NCI-H345 (cell line): ENCODE data around the gene NFIA.

Experiments used
- DNase-seq: peaks from one replicate; lab custom pipeline; 2025; lab: John Stamatoyannopoulos, UW

NFIA gene

DNA sequence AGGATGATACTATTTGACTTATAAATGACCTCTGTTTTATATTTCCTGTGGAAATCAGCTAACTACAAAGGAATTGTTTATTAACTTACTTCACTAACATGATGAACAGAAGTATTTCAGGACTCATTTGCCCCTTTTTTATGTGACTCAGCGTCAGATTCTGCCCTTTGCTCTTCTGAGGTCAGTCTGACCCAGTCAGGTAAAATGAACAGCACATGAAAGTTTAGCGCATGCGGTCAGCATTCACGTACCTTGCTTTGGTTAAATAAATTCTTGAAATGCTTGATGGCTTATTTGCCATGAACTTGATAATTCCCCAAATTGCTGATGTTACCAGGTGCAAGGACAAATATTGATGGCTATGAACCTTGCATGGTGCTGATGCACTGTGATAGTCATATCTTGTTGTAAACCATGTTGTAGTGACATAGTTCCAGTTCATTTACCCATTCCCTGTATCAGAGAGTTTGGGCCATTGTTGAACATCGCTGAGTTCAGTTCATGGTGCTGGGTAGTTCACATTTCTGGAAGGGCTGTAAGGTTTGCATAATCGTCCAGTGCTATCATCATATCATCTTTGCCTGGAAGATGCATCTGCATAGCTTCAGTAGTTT is 133.4 kb downstream of the NFIA start:
- DNase-seq, result no peak

DNA sequence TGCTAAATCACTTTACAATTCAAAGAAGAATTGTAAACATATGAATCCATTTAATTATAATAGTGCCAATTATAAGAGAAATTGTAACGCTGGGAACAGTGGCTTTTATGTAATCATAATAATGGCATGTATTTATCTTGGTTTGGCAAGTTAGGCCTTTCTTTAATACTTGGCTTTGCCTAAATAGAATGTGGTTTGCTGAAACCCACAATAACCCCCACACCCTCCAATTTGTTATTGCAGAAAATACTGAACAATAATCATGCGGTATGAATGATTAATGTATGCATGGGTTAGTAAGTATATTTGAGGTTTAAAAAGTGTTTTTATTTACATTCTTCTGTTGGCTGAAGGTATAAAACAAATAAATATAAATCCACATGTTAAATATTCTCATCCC is 138.2 kb downstream of the NFIA start:
- DNase-seq, result no peak

- DNase-seq, result no peak
These were observed 139.3 kb downstream of the NFIA start for GRCh38 chr1:61221642-61222041.

- no peak for DNase-seq
These were observed 139.9 kb downstream of the NFIA start for GRCh38 chr1:61222240-61222639.

GRCh38 chr1:61223140-61223539 is 140.8 kb downstream of the NFIA start:
- DNase-seq, result no peak

DNA sequence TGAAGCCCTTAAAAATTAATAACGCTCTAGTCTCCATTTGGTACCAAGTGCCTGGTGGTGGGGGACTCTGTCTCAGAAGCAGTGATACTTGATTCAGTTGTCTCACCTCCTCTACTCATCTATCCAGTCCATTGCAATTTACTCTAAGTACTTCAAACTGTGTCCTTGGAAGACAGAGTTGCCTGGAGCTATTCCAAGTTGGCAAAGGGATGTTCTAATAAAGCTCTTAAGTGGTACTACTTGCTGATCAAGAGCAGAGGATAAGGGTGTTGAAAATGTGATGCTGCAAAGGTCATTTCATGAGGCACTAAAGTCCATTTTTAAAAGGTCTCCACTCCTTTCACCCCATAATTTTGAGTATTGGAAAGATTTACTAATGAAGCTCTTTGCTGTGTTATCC is 142.2 kb downstream of the NFIA start:
- DNase-seq, result peak; percentile 3

GRCh38 chr1:61225478-61225877 is 143.1 kb downstream of the NFIA start:
- DNase-seq, result no peak

- DNase-seq, result peak; percentile 86
These were observed 144.6 kb downstream of the NFIA start for GRCh38 chr1:61226791-61227567.

GRCh38 chr1:61227857-61228550 is 145.6 kb downstream of the NFIA start:
- peak; percentile 16 for DNase-seq

DNA sequence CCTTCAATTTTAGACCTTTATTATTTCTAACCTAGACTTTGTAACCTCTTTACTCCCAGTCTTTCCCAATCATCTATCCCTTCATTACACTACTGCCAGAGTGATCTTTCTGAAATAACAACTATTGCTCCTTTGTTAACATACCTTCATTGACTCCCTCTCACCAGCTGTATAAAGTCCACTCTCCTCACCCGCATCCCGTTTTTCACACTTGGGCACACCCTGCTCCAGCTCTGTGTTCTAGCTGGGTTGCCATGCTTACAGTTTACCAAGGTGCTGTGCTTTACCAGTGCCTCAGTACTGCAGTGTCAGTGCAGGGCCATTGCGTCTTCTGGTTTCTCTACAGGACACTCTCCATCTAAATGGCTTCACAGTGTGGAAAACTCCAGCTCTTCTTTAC is 148.2 kb downstream of the NFIA start:
- DNase-seq, result no peak

GRCh38 chr1:61231795-61232194 is 149.4 kb downstream of the NFIA start:
- DNase-seq, result no peak

- DNase-seq, result no peak
These were observed 150.8 kb downstream of the NFIA start for GRCh38 chr1:61233121-61233660.

- no peak for DNase-seq
These were observed 152.2 kb downstream of the NFIA start for GRCh38 chr1:61234587-61234919.

DNA sequence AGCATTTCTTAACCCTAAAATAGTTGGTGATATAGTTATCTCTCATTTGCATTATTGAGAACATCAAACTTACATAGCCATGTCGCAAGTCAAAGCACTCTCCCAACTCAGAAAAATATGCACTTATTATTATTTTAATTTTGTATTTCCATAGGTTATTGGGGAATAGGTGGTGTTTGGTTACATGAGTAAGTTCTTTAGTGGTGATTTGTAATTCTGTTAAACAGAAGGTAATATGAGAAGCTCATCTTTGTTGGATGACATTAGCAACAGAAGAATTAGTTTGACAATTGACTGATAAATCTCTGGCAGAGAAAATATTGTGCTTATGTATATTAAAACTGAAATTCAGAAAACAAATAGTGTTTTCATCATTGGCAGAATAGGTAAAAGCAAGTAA is 154.8 kb downstream of the NFIA start:
- no peak for DNase-seq

GRCh38 chr1:61237659-61238358 is 155.4 kb downstream of the NFIA start:
- no peak for DNase-seq

DNA sequence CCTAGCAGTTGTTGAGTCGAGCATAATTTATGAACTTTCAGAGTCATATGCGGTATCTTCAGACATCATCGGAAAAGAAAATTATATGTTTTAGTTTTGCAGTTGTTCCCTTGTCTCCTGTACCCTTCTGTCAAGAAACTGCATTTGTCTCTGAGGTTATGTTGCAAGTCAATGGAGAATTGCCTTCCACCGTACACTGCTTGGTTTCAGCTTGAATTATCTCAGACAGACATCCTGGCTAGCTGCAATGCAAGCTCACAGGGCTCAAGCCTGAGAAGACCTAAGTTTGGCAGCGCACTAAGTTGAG is 156.0 kb downstream of the NFIA start:
- DNase-seq, result no peak

DNA sequence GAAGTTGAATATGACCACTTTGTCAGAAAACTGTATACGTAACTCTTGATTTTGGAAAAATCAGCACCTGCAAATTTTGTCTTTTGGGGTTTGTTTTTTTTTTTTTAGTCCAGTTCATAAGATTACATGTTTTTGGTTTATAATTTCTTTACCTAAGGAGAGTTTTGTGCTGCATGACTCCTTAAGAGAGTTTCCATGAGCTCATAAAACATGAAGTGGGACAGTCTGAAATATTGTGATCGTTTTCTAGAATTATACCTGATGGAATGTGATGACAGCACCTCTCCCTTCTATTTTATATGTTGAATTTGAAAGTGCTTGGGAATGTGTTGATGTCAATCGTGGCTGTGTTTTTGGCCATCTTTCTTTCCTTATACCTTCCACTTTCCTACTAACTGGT is 158.5 kb downstream of the NFIA start:
- DNase-seq, result no peak

GRCh38 chr1:61241411-61241838 is 159.1 kb downstream of the NFIA start:
- DNase-seq, result no peak

GRCh38 chr1:61241973-61242381 is 159.6 kb downstream of the NFIA start:
- DNase-seq, result no peak

DNA sequence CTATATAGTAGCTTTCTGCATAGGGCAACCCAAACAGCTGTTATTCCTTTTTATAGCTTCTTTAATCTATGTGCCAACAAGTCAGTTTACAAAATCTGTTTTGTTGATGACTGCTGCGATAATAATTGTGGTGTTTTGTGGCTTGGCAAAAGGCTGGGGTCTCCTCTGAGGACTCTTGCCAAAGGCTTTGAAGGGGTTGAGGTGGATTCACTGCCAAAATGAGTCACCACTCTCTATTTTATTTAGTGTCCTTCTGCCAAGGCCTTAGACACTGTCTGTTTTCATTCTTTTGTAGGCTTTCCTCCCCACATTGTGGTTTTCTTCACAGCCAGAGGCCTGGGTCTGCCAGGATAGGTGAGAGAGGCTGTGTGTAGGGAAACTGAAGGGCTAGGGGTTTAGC is 161.8 kb downstream of the NFIA start:
- no peak for DNase-seq

- DNase-seq, result no peak
These were observed 163.5 kb downstream of the NFIA start for GRCh38 chr1:61245696-61246400.
